Common myeloid progenitor, CD34-positive (primary cell): ENCODE measurements around the gene WDR73.

Source experiments
- CTCF ChIA-PET: fragments of 350-600 bp; sonication (Branson Sonifier 250); formaldehyde crosslinking; loops from one replicate; lab custom pipeline; 2021; ENCODE audit warnings: antibody characterized with exemption; lab: Charles Lee
- POLR2A ChIA-PET: fragments of 350-600 bp; sonication (Branson Sonifier 250); formaldehyde crosslinking; loops from one replicate; lab custom pipeline; 2021; ENCODE audit warnings: antibody characterized with exemption; lab: Charles Lee
- DNase-seq, 3 donors: peaks; one replicate each; pipeline versions ENCODE4 v3.0.0 to v3.0.0-alpha.2; 2013
- H3K27ac ChIP-seq, 2 experiments: 1 replicate in 1 of 2; 2 replicates in 1 of 2; pipeline ENCODE4 v1.7.0; 2013; ENCODE audit warnings: inconsistent platforms in 2 of 2, low read length in 2 of 2, mild to moderate bottlenecking in 2 of 2, low read depth in 1 of 2, moderate library complexity in 1 of 2; ENCODE audit not compliant: severe bottlenecking in 2 of 2, insufficient read depth in 1 of 2, poor library complexity in 1 of 2
- H3K27me3 ChIP-seq, 5 experiments: replicated peaks in 2 of 5; 1 replicate in 3 of 5; 2 replicates in 2 of 5; pipeline versions ENCODE4 v1.6.1 to v1.7.0; 2013; ENCODE audit warnings: low read length in 4 of 5, mild to moderate bottlenecking in 2 of 5, moderate library complexity in 2 of 5, inconsistent platforms in 1 of 5; ENCODE audit not compliant: insufficient read depth in 5 of 5, control insufficient read depth in 4 of 5
- H3K36me3 ChIP-seq, 4 experiments: 1 replicate in 2 of 4; 2 replicates in 2 of 4; pipeline versions ENCODE4 v1.6.1 to v1.7.0; 2013; ENCODE audit warnings: low read length in 3 of 4, control low read depth in 1 of 4, mild to moderate bottlenecking in 1 of 4; ENCODE audit not compliant: control insufficient read depth in 4 of 4, insufficient read depth in 4 of 4
- H3K4me1 ChIP-seq, 4 experiments: 1 replicate in 3 of 4; 2 replicates in 1 of 4; pipeline versions ENCODE4 v1.6.1 to v1.7.1; 2013; ENCODE audit warnings: low read length in 3 of 4, mild to moderate bottlenecking in 3 of 4, control low read depth in 1 of 4, inconsistent platforms in 1 of 4, moderate library complexity in 1 of 4; ENCODE audit not compliant: control insufficient read depth in 4 of 4, insufficient read depth in 4 of 4; ENCODE audit errors: control extremely low read depth in 1 of 4
- H3K4me3 ChIP-seq, 7 experiments: 1 replicate in 4 of 7; 2 replicates in 3 of 7; pipeline versions ENCODE4 v1.5.1 to v1.7.0; 2013; ENCODE audit warnings: mild to moderate bottlenecking in 7 of 7, low read length in 6 of 7, moderate library complexity in 6 of 7, inconsistent platforms in 2 of 7, low read depth in 2 of 7, control low read depth in 1 of 7; ENCODE audit not compliant: insufficient read depth in 4 of 7, control insufficient read depth in 1 of 7; ENCODE audit errors: extremely low read depth in 1 of 7
- H3K9me3 ChIP-seq, 5 experiments: 1 replicate in 4 of 5; 2 replicates in 1 of 5; pipeline versions ENCODE4 v1.6.1 to v1.7.1; 2013; ENCODE audit warnings: low read length in 4 of 5, mild to moderate bottlenecking in 2 of 5, inconsistent platforms in 1 of 5, low read depth in 1 of 5, moderate library complexity in 1 of 5; ENCODE audit not compliant: control insufficient read depth in 4 of 5, insufficient read depth in 2 of 5; ENCODE audit errors: control extremely low read depth in 1 of 5
- WGBS: methylation state at CpG from one replicate; pipeline ENCODE4 v1.1.5; 2013; ENCODE audit not compliant: insufficient coverage; 5-methylcytosine and 5-hydroxymethylcytosine counted together

WDR73 gene

GRCh38 chr15:84624359-84624758 lies 29.7 kb downstream of the WDR73 start:
- Histone ChIP-seq H3K36me3 (peaks cover 15 to 39% (median 35%) of the 10 kb centered on the region in 4 experiments), H3K9me3 (peaks cover 1 to 31% (median 28%) of the 10 kb centered on the region in 5 experiments), H3K4me3 (no peak overlapping the region), H3K27ac (no peak overlapping the region), H3K4me1 (no peaks in the 10 kb centered on the region), H3K27me3 (no peaks in the 10 kb centered on the region)
- no peak for DNase-seq
- 96% methylated on average over 6 of the region's 7 CpGs for WGBS
- POLR2A ChIA-PET = no interaction called here
- CTCF ChIA-PET = interaction anchor here (0.7 to 2.3 kb wide), 5 partner anchors 8 to 545 kb away, joined by 3 to 10 read pairs (median 4); partner anchors contain the start of gene ZSCAN2

GRCh38 chr15:84621358-84621979 lies 32.6 kb downstream of the WDR73 start:
- Histone ChIP-seq H3K9me3 (peaks cover 1 to 32% (median 28%) of the 10 kb centered on the region in 5 experiments), H3K4me1 (peaks cover under 1 to 8% (median 5%) of the 10 kb centered on the region in 4 experiments), H3K4me3 (peak overlapping the region in 1 of 7 experiments; percentile 19), H3K27ac (no peak overlapping the region), H3K36me3 (peaks cover 15 to 39% (median 38%) of the 10 kb centered on the region in 4 experiments), H3K27me3 (no peaks in the 10 kb centered on the region)
- ChIA-PET CTCF (interaction anchor here (0.6 to 1.9 kb wide), 4 partner anchors 10 to 23 kb away, joined by 3 to 9 read pairs (median 4); no protein-coding TSS in a partner anchor), POLR2A (no interaction called here)
- whole genome bisulfite sequencing = 96% methylated on average over 12 of the region's 17 CpGs
- no peak for DNase-seq

GRCh38 chr15:84620626-84621025 lies 33.5 kb downstream of the WDR73 start:
- Histone ChIP-seq H3K36me3 (peaks cover 15 to 39% (median 38%) of the 10 kb centered on the region in 4 experiments), H3K9me3 (peaks cover 1 to 32% (median 28%) of the 10 kb centered on the region in 5 experiments), H3K4me1 (peaks cover 5 to 16% (median 12%) of the 10 kb centered on the region in 4 experiments), H3K27ac (no peak overlapping the region), H3K27me3 (no peaks in the 10 kb centered on the region), H3K4me3 (no peak overlapping the region)
- DNase-seq = no peak
- ChIA-PET POLR2A (no interaction called here), CTCF (interaction anchor here (1.2 to 1.5 kb wide), 2 partner anchors 10 to 22 kb away, joined by 3 to 9 read pairs; no protein-coding TSS in a partner anchor)
- WGBS = 100% methylated on average over 5 of the region's 8 CpGs

- ChIA-PET CTCF (interaction anchor here (1.0 to 1.4 kb wide), 2 partner anchors 8 to 11 kb away, joined by 4 to 6 read pairs; no protein-coding TSS in a partner anchor), POLR2A (no interaction called here)
- Histone ChIP-seq H3K27me3 (no peaks in the 10 kb centered on the region), H3K36me3 (peaks cover 11 to 25% (median 18%) of the 10 kb centered on the region in 4 experiments), H3K9me3 (peaks cover 1 to 15% (median 14%) of the 10 kb centered on the region in 5 experiments), H3K27ac (peak overlapping the region in 1 of 2 experiments; percentile 2), H3K4me1 (peaks cover 5 to 18% (median 12%) of the 10 kb centered on the region in 4 experiments), H3K4me3 (peak overlapping the region in 1 of 7 experiments; percentile 28)
- WGBS = 45% methylated on average over 2 of the region's 3 CpGs
- peak; percentile 35 to 53 (median 46) for DNase-seq
Measured at GRCh38 chr15:84616235-84616634, 37.8 kb downstream of the WDR73 start.

- Histone ChIP-seq H3K4me1 (peaks cover 5 to 12% (median 8%) of the 10 kb centered on the region in 4 experiments), H3K9me3 (no peaks in the 10 kb centered on the region), H3K4me3 (no peak overlapping the region), H3K36me3 (peaks cover 2 to 25% (median 21%) of the 10 kb centered on the region in 4 experiments), H3K27ac (no peak overlapping the region), H3K27me3 (no peaks in the 10 kb centered on the region)
- no peak for DNase-seq
- POLR2A ChIA-PET = no interaction called here
- CTCF ChIA-PET = no interaction called here
- 82% methylated on average over 3 of the region's 7 CpGs for WGBS
Measured at GRCh38 chr15:84611631-84612030, 42.5 kb downstream of the WDR73 start.

GRCh38 chr15:84609818-84610525 lies 44.1 kb downstream of the WDR73 start:
- DNase-seq = no peak
- Histone ChIP-seq H3K4me1 (peaks cover 0 to 9% (median 8%) of the 10 kb centered on the region in 4 experiments), H3K27me3 (no peaks in the 10 kb centered on the region), H3K27ac (no peak overlapping the region), H3K36me3 (peaks cover 6 to 41% (median 36%) of the 10 kb centered on the region in 4 experiments), H3K4me3 (no peak overlapping the region), H3K9me3 (no peaks in the 10 kb centered on the region)
- over 99% methylated on average over 11 of the region's 11 CpGs for WGBS
- POLR2A ChIA-PET = interaction anchor here (0.6 kb wide), 1 partner anchor 49 kb away, joined by 5 read pairs; no protein-coding TSS in a partner anchor
- CTCF ChIA-PET = interaction anchor here (1.1 to 2.2 kb wide), 3 partner anchors 10 to 37 kb away, joined by 3 to 7 read pairs (median 4); no protein-coding TSS in a partner anchor
